Measurements from ENCODE around the gene SGSM1. TPM values are rescaled to one million over a fixed set of nuclear protein-coding genes. Genes with fewer than 3 reads are reported as not detected.

The SGSM1 gene
- total and polyA plus RNA-seq, 2 of the 4 experiments (the other 2 are of a cell fraction), result not detected

DNA sequence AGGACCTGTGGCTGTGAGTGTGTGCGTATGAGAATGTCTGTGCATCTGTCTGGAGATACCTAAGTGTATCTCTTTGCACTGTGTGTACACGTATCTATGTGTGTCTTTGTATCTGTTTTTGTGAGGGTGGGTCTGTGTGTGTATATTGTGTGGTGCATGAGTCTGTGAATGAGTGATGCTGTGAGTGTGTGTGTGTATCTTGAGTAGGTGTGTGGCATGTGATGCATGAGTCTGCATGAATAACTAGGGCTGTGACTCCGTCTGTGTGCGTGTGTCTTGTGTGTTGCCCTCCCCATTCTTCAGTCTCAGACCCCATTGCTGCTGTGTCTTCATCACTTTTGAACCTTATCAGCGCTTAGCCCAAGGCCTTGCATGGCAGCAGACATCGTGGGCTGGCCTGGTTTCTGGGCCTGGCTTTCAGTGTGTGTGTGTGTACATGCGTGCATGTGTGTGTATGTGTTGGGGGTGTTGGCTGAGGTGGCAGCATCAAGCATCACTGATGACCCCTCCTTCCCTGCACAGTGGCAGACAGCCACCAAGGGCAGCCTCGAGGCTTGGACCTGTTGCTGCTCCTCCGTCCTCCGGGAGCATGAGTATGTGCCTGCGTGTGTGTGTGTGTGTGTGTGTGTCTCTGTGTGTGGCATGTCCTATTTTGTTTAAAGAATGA is 1.4 kb downstream of the SGSM1 start:
- H2AK5ac ChIP-seq (ENCODE audit: low read depth, low read length), result no peak overlapping the region
- ATAC-seq (ENCODE audit: low read depth) (no peak), DNase-seq (no peak)
- CTCF ChIA-PET, result no interaction called here
- WGBS, 2 experiments (ENCODE audit: extremely low coverage in 2 of 2, insufficient read length in 1 of 2), result 79% methylated on average over 2 of the region's 11 CpGs; no CpG with 5 or more reads in 1 of the 2 experiments
- H3K9me1 ChIP-seq (ENCODE audit: insufficient read depth, low read length), result no peaks in the 10 kb centered on the region; the same call in 1 of the 2 replicates
- no peaks in the 10 kb centered on the region for H3K4me1 ChIP-seq (ENCODE audit: control insufficient read depth, insufficient read depth, low read length)
- H3K4ac ChIP-seq (ENCODE audit: low read depth, low read length), result no peak overlapping the region
- H3K23ac ChIP-seq (ENCODE audit: low read depth, low read length), result no peak overlapping the region
- no peak overlapping the region for H4K91ac ChIP-seq (ENCODE audit: insufficient read depth, low read depth, low read length)
- no peaks in the 10 kb centered on the region for H3K9me3 ChIP-seq (ENCODE audit: control insufficient read depth, insufficient read depth, low read length)
- in situ Hi-C loops (cut with MboI; ENCODE audit: low sequenced_read_pairs) (no loop called here), intact Hi-C loops (cut with micrococcal nuclease) (no loop called here), dilution Hi-C loops (cut with HindIII; ENCODE audit: low sequenced_read_pairs, unreplicated experiment) (no loop called here)
- H3K9ac ChIP-seq (ENCODE audit: low read depth, low read length), result no peak overlapping the region
- no peak overlapping the region for H2BK120ac ChIP-seq (ENCODE audit: low read depth, low read length)
- no peak overlapping the region for H3K18ac ChIP-seq (ENCODE audit: low read depth, low read length)
- no peak overlapping the region for H3K56ac ChIP-seq (ENCODE audit: extremely low read depth, insufficient read depth, low read length)
- H4K8ac ChIP-seq (ENCODE audit: low read depth in 2 of 2, low read length in 2 of 2), result no peak overlapping the region
- H2BK5ac ChIP-seq (ENCODE audit: low read depth, low read length, poor library complexity, severe bottlenecking), result no peak overlapping the region
- no TSS peak for BruUV-seq (replicated peaks)
- peak overlapping the region; percentile 41 for H2AFZ ChIP-seq (replicated peaks; ENCODE audit: low read length, poor library complexity)
- H2BK15ac ChIP-seq (ENCODE audit: low read depth, low read length), result no peak overlapping the region
- TF ChIP-seq, protein P1, sequence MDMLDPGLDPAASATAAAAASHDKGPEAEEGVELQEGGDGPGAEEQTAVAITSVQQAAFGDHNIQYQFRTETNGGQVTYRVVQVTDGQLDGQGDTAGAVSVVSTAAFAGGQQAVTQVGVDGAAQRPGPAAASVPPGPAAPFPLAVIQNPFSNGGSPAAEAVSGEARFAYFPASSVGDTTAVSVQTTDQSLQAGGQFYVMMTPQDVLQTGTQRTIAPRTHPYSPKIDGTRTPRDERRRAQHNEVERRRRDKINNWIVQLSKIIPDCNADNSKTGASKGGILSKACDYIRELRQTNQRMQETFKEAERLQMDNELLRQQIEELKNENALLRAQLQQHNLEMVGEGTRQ (IDR thresholded peaks at IDR 0.05; ENCODE audit: low read depth, low read length), result no peak
- TF ChIP-seq CHD1 (IDR thresholded peaks at IDR 0.05; ENCODE audit: low read depth, low read length) (no peak), NFE2L2 (IDR thresholded peaks at IDR 0.05; ENCODE audit: low read depth, low read length) (no peak), RCOR1 (IDR thresholded peaks at IDR 0.05; ENCODE audit: insufficient replicate concordance, low read length) (no peak), RAD21 (IDR thresholded peaks at IDR 0.05; ENCODE audit: low read length) (no peak), CEBPB (IDR thresholded peaks at IDR 0.05; ENCODE audit: low read depth, low read length) (no peak), BHLHE40 (IDR thresholded peaks at IDR 0.05; ENCODE audit: low read depth, low read length) (no peak), SMC3 (IDR thresholded peaks at IDR 0.05; ENCODE audit: low read depth, low read length) (no peak), MAFK (IDR thresholded peaks at IDR 0.05; ENCODE audit: low read depth, low read length) (no peak), POLR2A (IDR thresholded peaks at IDR 0.05; ENCODE audit: low read depth, low read length) (no peak), MXI1 (IDR thresholded peaks at IDR 0.05; ENCODE audit: borderline replicate concordance, low read depth, low read length) (no peak), FOS (IDR thresholded peaks at IDR 0.05; ENCODE audit: low read depth, low read length) (no peak), RFX5 (IDR thresholded peaks at IDR 0.05; ENCODE audit: low read depth, low read length) (no peak), MAZ (IDR thresholded peaks at IDR 0.05; ENCODE audit: borderline replicate concordance, low read depth, low read length) (no peak)
- TF ChIP-seq, protein P2, sequence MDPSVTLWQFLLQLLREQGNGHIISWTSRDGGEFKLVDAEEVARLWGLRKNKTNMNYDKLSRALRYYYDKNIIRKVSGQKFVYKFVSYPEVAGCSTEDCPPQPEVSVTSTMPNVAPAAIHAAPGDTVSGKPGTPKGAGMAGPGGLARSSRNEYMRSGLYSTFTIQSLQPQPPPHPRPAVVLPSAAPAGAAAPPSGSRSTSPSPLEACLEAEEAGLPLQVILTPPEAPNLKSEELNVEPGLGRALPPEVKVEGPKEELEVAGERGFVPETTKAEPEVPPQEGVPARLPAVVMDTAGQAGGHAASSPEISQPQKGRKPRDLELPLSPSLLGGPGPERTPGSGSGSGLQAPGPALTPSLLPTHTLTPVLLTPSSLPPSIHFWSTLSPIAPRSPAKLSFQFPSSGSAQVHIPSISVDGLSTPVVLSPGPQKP (IDR thresholded peaks at IDR 0.05; ENCODE audit: borderline replicate concordance, low read depth, low read length), result no peak
- TF ChIP-seq, protein P3, sequence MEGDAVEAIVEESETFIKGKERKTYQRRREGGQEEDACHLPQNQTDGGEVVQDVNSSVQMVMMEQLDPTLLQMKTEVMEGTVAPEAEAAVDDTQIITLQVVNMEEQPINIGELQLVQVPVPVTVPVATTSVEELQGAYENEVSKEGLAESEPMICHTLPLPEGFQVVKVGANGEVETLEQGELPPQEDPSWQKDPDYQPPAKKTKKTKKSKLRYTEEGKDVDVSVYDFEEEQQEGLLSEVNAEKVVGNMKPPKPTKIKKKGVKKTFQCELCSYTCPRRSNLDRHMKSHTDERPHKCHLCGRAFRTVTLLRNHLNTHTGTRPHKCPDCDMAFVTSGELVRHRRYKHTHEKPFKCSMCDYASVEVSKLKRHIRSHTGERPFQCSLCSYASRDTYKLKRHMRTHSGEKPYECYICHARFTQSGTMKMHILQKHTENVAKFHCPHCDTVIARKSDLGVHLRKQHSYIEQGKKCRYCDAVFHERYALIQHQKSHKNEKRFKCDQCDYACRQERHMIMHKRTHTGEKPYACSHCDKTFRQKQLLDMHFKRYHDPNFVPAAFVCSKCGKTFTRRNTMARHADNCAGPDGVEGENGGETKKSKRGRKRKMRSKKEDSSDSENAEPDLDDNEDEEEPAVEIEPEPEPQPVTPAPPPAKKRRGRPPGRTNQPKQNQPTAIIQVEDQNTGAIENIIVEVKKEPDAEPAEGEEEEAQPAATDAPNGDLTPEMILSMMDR (conservative IDR thresholded peaks at IDR 0.05; ENCODE audit: low read depth, low read length), result no peak
- POLR2A ChIA-PET (ENCODE audit: unreplicated experiment), result no interaction called here
- no peak overlapping the region for H3K14ac ChIP-seq (replicated peaks; ENCODE audit: low read depth, low read length)
- H2AK9ac ChIP-seq (replicated peaks; ENCODE audit: low read depth, low read length, poor library complexity), result peak overlapping the region; percentile 24
- no peaks in the 10 kb centered on the region for H4K20me1 ChIP-seq (ENCODE audit: insufficient read depth, low read length)
- H3K27me3 ChIP-seq (ENCODE audit: control insufficient read depth, insufficient read depth, low read length), result peaks cover 23% of the 10 kb centered on the region
- no peaks in the 10 kb centered on the region for H3K79me1 ChIP-seq (ENCODE audit: low read depth in 1 of 2, low read length in 2 of 2)
- H3K36me3 ChIP-seq (ENCODE audit: control insufficient read depth, insufficient read depth, low read length), result no peaks in the 10 kb centered on the region
- H4K5ac ChIP-seq (ENCODE audit: low read depth, low read length), result no peak overlapping the region
- H3K4me3 ChIP-seq (ENCODE audit: insufficient read depth, low read depth, low read length), result no peak overlapping the region
- no peak overlapping the region for H3K27ac ChIP-seq (ENCODE audit: insufficient read depth, low read length)
- no peak overlapping the region for H3K4me2 ChIP-seq (ENCODE audit: low read depth, low read length)
- no peak overlapping the region for H2BK20ac ChIP-seq (ENCODE audit: low read depth, low read length)

Data from IMR-90 (cell line).